ENCODE results near the gene ITPRIP.

DNA sequence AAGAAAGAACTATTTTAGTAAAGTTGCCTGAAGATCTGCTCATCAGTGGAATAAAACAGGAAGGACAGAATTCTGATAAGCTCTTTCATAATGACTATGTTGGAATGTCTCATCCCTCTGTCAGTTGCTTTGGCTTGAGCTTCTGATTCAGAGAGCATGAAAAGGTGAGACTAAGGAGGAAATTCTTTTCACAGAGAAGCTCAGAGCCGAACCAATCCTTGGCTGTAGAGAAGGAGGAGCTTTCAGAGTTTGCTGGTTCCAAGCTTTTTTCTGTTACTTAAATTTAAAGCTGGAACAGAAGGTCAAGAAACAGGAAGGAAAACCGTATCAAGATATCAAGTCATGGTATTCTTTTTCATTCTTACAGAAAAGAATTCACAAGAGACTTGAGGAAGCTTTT is 45.3 kb downstream of the ITPRIP start:
- no peak for TF ChIP-seq EZH2phosphoT487 (IDR thresholded peaks at IDR 0.05; ENCODE audit: borderline replicate concordance)
- TF ChIP-seq, protein P1, sequence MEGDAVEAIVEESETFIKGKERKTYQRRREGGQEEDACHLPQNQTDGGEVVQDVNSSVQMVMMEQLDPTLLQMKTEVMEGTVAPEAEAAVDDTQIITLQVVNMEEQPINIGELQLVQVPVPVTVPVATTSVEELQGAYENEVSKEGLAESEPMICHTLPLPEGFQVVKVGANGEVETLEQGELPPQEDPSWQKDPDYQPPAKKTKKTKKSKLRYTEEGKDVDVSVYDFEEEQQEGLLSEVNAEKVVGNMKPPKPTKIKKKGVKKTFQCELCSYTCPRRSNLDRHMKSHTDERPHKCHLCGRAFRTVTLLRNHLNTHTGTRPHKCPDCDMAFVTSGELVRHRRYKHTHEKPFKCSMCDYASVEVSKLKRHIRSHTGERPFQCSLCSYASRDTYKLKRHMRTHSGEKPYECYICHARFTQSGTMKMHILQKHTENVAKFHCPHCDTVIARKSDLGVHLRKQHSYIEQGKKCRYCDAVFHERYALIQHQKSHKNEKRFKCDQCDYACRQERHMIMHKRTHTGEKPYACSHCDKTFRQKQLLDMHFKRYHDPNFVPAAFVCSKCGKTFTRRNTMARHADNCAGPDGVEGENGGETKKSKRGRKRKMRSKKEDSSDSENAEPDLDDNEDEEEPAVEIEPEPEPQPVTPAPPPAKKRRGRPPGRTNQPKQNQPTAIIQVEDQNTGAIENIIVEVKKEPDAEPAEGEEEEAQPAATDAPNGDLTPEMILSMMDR (IDR thresholded peaks at IDR 0.05 in 2 of 3, conservative IDR thresholded peaks at IDR 0.05 in 1 of 3; ENCODE audit: borderline replicate concordance in 1 of 3, insufficient read depth in 1 of 3, low read depth in 2 of 3, low read length in 2 of 3), result no peak
- no peak for TF ChIP-seq ZNF274 (IDR thresholded peaks at IDR 0.05; ENCODE audit: low read depth, low read length)
- TF ChIP-seq TCF7L2 (IDR thresholded peaks at IDR 0.05; ENCODE audit: borderline replicate concordance, extremely low read depth, insufficient read depth, insufficient read length), result no peak
- no peak for TF ChIP-seq CEBPB (IDR thresholded peaks at IDR 0.05; ENCODE audit: low read depth)
- TF ChIP-seq POLR2A (IDR thresholded peaks at IDR 0.05; ENCODE audit: borderline replicate concordance, extremely low read depth, insufficient read depth, insufficient read length), result no peak
- TF ChIP-seq POLR2AphosphoS5 (IDR thresholded peaks at IDR 0.05; ENCODE audit: low read depth, low read length), result no peak
- no peak for TF ChIP-seq JUND (IDR thresholded peaks at IDR 0.05)
- TF ChIP-seq FOSL1 (IDR thresholded peaks at IDR 0.05; ENCODE audit: low read depth), result no peak
- TF ChIP-seq, protein P2, sequence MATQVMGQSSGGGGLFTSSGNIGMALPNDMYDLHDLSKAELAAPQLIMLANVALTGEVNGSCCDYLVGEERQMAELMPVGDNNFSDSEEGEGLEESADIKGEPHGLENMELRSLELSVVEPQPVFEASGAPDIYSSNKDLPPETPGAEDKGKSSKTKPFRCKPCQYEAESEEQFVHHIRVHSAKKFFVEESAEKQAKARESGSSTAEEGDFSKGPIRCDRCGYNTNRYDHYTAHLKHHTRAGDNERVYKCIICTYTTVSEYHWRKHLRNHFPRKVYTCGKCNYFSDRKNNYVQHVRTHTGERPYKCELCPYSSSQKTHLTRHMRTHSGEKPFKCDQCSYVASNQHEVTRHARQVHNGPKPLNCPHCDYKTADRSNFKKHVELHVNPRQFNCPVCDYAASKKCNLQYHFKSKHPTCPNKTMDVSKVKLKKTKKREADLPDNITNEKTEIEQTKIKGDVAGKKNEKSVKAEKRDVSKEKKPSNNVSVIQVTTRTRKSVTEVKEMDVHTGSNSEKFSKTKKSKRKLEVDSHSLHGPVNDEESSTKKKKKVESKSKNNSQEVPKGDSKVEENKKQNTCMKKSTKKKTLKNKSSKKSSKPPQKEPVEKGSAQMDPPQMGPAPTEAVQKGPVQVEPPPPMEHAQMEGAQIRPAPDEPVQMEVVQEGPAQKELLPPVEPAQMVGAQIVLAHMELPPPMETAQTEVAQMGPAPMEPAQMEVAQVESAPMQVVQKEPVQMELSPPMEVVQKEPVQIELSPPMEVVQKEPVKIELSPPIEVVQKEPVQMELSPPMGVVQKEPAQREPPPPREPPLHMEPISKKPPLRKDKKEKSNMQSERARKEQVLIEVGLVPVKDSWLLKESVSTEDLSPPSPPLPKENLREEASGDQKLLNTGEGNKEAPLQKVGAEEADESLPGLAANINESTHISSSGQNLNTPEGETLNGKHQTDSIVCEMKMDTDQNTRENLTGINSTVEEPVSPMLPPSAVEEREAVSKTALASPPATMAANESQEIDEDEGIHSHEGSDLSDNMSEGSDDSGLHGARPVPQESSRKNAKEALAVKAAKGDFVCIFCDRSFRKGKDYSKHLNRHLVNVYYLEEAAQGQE (IDR thresholded peaks at IDR 0.05; ENCODE audit: low read depth), result no peak

All from HCT116 (cell line).